Measurements from ENCODE around the gene TBC1D2.
"Not testable (repeated sequence)": the region's sequence is repeated elsewhere in the genome, so short reads cannot be mapped to it uniquely, and the experiment has no call there.

Gene TBC1D2

DNA sequence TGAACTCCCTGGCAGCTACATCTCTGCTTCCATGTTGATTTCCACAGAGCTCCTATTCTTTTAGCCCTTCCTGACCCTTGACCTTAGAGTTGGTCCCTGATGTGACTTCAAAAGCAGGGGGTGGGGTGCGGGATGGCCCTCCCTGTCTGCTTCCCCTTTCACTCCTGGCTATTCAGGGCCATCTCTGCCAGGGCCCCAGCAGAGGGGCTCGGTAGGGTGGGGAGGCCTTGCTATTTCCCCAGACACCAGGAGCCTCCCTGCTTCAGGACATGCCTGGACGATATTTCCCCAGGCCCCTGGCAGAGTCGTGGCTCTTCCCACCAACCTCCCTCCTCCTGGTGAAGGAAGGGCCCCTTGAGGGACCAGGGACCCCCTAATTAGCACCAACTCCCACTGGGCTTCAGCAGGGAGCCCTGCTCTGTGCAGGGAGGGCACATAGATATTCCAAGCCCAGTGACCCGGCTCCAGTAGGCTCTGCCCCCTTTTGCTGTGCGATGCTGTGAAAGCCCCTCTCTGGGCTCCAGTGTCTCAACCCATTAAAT, 80.3 kb downstream of the TBC1D2 start:
- H3K4me3 ChIP-seq (ENCODE audit: low read length) = no peak overlapping the region
- no peaks in the 10 kb centered on the region for H3K36me3 ChIP-seq (ENCODE audit: control insufficient read depth, insufficient read depth, low read length, severe bottlenecking)
- H3K4me1 ChIP-seq (ENCODE audit: control insufficient read depth, insufficient read depth, low read length) = no peaks in the 10 kb centered on the region
- no peak overlapping the region for H3K9ac ChIP-seq (ENCODE audit: low read length)
- DNase-seq (ENCODE audit: low read depth) = no peak
- H3K9me3 ChIP-seq (ENCODE audit: control insufficient read depth, low read length) = no peaks in the 10 kb centered on the region
- H3K27me3 ChIP-seq (replicated peaks; ENCODE audit: control insufficient read depth, insufficient read depth, low read length) = peaks cover 25% of the 10 kb centered on the region

DNA sequence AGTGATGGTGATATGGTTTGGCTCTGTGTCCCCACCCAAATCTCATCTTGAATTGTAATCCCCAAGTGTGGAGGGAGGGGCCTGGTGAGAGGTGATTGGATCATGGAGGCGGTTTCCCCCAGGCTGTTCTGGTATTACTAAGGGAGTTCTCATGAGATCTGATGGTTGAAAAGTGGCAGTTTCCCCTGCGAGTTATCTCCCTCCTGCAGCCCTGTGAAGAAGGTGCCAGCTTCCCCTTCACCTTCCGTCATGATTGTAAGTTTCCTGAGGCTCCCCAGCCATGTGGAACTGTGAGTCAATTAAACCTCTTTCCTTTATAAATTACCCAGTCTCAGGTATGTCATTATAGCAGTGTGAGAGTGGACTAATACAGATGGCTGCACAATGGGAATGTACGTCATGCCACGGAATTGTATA, 80.9 kb downstream of the TBC1D2 start:
- H3K4me1 ChIP-seq (ENCODE audit: control insufficient read depth, insufficient read depth, low read length); H3K36me3 ChIP-seq (ENCODE audit: control insufficient read depth, insufficient read depth, low read length, severe bottlenecking); H3K9ac ChIP-seq (ENCODE audit: low read length); DNase-seq (ENCODE audit: low read depth); H3K9me3 ChIP-seq (ENCODE audit: control insufficient read depth, low read length); H3K4me3 ChIP-seq (ENCODE audit: low read length): not testable (repeated sequence)
- H3K27me3 ChIP-seq (replicated peaks; ENCODE audit: control insufficient read depth, insufficient read depth, low read length) = peaks cover 22% of the 10 kb centered on the region

DNA sequence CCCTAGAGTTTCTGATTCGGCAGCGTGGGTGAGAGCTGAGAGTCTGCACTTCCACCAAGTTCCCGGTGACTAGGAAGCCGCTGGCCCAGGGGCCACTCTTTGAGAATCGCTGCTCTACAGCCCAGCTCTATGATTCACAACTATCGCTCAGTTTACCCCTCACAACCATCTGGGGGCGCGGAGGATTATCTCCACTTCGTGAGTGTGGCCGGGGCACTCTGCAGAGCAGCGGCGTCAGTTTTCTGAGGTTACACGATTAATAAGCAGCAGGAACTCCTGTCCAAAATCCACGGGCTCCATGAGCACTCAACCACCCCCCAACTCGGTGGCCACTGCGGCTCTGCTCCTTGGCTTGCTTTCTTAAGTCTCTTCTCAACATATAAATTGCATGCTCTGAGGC, 82.3 kb downstream of the TBC1D2 start:
- H3K9ac ChIP-seq (ENCODE audit: low read length) = no peak overlapping the region
- H3K9me3 ChIP-seq (ENCODE audit: control insufficient read depth, low read length) = no peaks in the 10 kb centered on the region
- H3K4me3 ChIP-seq (ENCODE audit: low read length) = no peak overlapping the region
- H3K4me1 ChIP-seq (ENCODE audit: control insufficient read depth, insufficient read depth, low read length) = no peaks in the 10 kb centered on the region
- no peak for DNase-seq (ENCODE audit: low read depth)
- H3K27me3 ChIP-seq (replicated peaks; ENCODE audit: control insufficient read depth, insufficient read depth, low read length) = peaks cover 22% of the 10 kb centered on the region
- H3K36me3 ChIP-seq (ENCODE audit: control insufficient read depth, insufficient read depth, low read length, severe bottlenecking) = no peaks in the 10 kb centered on the region

DNA sequence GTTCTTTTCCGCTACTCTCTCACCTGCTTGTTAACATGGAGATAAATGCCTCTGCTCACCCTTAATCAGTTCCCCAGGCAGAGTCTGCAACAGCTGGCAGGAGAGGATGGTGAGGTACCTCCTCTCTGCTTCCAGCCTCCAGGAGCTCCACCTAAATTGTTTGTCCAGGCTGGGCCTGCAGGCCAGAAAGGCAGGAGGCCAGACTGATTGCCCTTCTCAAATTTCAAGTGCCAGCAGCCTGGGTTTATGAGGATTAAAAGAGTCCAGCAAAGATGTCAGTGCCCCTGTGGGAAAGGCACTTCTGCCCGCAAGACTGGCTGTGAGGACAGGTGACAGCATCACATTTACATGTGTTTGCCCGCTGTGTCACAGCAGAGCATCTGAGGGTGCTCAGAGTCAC, 82.8 kb downstream of the TBC1D2 start:
- Histone ChIP-seq H3K36me3 (ENCODE audit: control insufficient read depth, insufficient read depth, low read length, severe bottlenecking) (no peaks in the 10 kb centered on the region), H3K9me3 (ENCODE audit: control insufficient read depth, low read length) (no peaks in the 10 kb centered on the region), H3K4me1 (ENCODE audit: control insufficient read depth, insufficient read depth, low read length) (no peaks in the 10 kb centered on the region), H3K27me3 (replicated peaks; ENCODE audit: control insufficient read depth, insufficient read depth, low read length) (peaks cover 22% of the 10 kb centered on the region), H3K4me3 (ENCODE audit: low read length) (no peak overlapping the region), H3K9ac (ENCODE audit: low read length) (no peak overlapping the region)
- peak; percentile 28 for DNase-seq (ENCODE audit: low read depth)

DNA sequence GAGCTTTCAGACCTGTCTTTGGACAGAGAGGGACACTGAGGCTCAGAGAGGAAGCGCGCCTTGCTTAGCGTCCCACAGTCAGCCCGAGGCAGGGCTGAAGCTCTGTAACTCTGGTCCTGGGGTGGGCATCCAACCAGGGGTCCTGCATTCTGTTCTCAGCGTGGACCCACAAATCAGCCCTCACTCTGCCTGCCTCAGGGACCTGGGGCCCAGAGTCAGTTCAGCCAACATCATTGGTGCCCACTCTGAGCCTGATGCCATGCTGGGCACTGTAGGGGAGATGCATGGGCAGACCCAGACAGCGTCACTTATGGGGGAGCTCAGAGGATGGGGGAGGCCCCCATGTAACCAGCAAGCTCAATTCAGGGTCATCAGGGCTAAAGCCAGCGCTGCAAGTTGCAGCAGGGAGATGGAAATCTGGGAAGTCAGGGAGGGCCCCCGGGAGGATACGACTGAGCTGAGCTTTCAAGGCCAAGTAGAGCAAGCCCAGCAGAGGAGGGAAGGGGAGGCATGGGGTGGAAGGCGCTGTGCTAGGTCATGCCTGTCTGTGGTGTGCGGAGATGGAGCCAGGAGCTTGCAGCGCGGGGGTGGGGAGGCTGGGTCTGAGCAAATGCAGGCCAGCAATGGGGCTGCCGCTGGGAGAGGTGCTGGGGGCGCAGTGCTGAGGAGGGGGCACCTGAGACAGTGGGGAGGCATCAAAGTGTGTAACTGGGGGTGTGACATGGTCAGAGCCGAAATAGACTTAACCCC, 84.1 kb downstream of the TBC1D2 start:
- peaks cover 20% of the 10 kb centered on the region for H3K27me3 ChIP-seq (replicated peaks; ENCODE audit: control insufficient read depth, insufficient read depth, low read length)
- no peak overlapping the region for H3K4me3 ChIP-seq (ENCODE audit: low read length)
- H3K36me3 ChIP-seq (ENCODE audit: control insufficient read depth, insufficient read depth, low read length, severe bottlenecking) = no peaks in the 10 kb centered on the region
- H3K4me1 ChIP-seq (ENCODE audit: control insufficient read depth, insufficient read depth, low read length) = no peaks in the 10 kb centered on the region
- H3K9me3 ChIP-seq (ENCODE audit: control insufficient read depth, low read length) = no peaks in the 10 kb centered on the region
- DNase-seq (ENCODE audit: low read depth) = no peak
- no peak overlapping the region for H3K9ac ChIP-seq (ENCODE audit: low read length)

DNA sequence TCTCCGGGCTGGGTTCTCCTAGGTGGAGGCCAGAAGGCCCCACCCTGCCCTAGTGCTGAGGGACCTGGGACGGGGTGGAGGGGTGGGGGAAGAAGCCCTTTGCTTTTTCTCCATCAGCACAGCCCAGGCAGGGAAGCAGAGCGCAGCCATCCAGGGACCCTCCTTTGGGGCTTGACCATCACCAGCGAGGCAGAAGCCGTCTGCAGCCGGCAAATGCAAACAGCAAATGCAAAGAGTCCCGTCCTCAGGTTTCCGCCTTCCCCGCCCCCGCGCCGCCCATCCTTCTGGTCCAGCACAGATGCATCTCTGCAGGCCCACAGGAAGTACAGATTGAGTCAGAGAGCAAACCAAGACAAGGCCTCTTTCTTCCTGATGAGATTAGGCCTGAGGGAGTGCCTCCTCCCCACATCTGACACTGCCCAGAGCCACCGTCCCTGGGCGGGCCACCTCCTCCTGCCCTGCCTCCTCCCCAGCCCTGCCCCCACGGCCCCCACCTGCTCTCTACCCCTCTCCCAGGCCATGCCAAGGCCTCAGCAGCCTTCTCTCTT, 86.4 kb downstream of the TBC1D2 start:
- no peak overlapping the region for H3K9ac ChIP-seq (ENCODE audit: low read length)
- H3K4me3 ChIP-seq (ENCODE audit: low read length) = no peak overlapping the region
- DNase-seq (ENCODE audit: low read depth) = peak; percentile 12
- H3K4me1 ChIP-seq (ENCODE audit: control insufficient read depth, insufficient read depth, low read length) = no peaks in the 10 kb centered on the region
- peaks cover 15% of the 10 kb centered on the region for H3K27me3 ChIP-seq (replicated peaks; ENCODE audit: control insufficient read depth, insufficient read depth, low read length)
- no peaks in the 10 kb centered on the region for H3K36me3 ChIP-seq (ENCODE audit: control insufficient read depth, insufficient read depth, low read length, severe bottlenecking)
- H3K9me3 ChIP-seq (ENCODE audit: control insufficient read depth, low read length) = no peaks in the 10 kb centered on the region

DNA sequence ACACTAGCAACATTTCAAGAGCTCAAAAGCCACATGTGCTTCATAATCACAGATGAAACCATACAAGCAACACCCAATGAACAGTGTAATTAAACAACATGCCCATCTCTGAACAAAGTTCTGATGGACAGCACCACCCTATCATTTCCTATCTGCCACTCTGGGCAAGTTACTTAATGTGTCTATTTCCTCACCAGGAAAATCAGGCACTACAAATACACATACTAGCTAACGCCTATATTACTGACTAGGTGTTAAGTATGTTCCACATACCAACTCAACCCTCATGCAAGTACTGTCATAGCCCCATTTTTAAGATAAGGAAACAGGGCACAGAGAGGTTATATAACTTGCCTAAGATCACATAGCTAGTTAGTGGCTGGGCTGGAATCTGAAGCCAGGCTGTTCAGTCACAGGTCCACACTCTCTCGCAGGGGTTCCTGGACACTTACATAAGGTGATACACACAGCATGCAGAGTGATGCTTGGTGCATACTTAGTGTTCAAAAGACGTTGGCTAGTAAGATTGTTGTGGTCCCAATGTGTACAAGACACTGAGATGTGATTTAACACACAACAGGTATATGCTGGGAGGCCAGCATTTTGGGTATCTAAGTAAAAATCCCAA, 87.2 kb downstream of the TBC1D2 start:
- no peaks in the 10 kb centered on the region for H3K9me3 ChIP-seq (ENCODE audit: control insufficient read depth, low read length)
- H3K9ac ChIP-seq (ENCODE audit: low read length) = no peak overlapping the region
- no peak for DNase-seq (ENCODE audit: low read depth)
- no peaks in the 10 kb centered on the region for H3K4me1 ChIP-seq (ENCODE audit: control insufficient read depth, insufficient read depth, low read length)
- H3K36me3 ChIP-seq (ENCODE audit: control insufficient read depth, insufficient read depth, low read length, severe bottlenecking) = no peaks in the 10 kb centered on the region
- no peak overlapping the region for H3K4me3 ChIP-seq (ENCODE audit: low read length)
- H3K27me3 ChIP-seq (replicated peaks; ENCODE audit: control insufficient read depth, insufficient read depth, low read length) = peaks cover 15% of the 10 kb centered on the region

DNA sequence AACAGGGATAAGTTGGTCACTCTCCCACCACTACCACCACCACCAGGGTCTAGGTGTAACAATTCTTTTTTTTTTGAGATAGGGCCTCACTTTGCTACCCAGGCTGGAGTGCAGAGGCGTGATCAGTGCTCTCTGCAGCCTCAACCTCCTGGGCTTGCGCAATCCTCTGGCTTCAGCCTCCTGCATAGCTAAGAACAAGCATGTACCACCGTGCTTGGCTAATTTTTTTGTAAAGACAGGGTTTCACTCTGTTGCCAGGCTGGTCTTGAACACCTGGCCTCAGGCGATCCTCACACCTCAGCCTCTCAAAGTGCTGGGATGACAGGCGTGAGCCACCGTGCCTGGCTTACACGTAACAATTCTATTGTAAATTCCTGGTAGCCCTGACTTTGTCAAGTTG, 90.5 kb downstream of the TBC1D2 start:
- Histone ChIP-seq H3K36me3 (ENCODE audit: control insufficient read depth, insufficient read depth, low read length, severe bottlenecking) (no peaks in the 10 kb centered on the region), H3K27me3 (replicated peaks; ENCODE audit: control insufficient read depth, insufficient read depth, low read length) (peaks cover 13% of the 10 kb centered on the region), H3K4me3 (ENCODE audit: low read length) (no peak overlapping the region), H3K9ac (ENCODE audit: low read length) (no peak overlapping the region), H3K9me3 (ENCODE audit: control insufficient read depth, low read length) (no peaks in the 10 kb centered on the region), H3K4me1 (ENCODE audit: control insufficient read depth, insufficient read depth, low read length) (no peaks in the 10 kb centered on the region)
- no peak for DNase-seq (ENCODE audit: low read depth)

DNA sequence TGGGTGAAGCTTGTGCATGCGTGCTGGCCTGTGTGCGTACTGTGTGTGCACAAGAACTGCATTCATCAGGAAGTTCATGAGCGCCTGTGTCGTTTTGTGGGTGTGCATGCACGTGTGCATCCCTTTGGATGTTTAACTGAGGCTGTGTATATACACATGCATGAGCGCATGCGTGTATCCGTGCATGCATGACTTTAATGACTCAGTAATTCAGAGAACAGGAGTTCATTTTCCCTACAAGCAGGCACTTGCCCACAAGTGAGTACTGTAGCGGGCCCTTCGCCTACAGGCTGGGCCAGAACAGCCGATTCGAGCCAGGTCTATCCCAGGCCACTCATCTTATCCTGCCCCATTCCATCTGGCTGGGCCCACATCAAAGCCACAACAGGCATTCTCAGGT, 92.8 kb downstream of the TBC1D2 start:
- H3K27me3 ChIP-seq (replicated peaks; ENCODE audit: control insufficient read depth, insufficient read depth, low read length) = peaks cover 13% of the 10 kb centered on the region
- no peaks in the 10 kb centered on the region for H3K9me3 ChIP-seq (ENCODE audit: control insufficient read depth, low read length)
- DNase-seq (ENCODE audit: low read depth) = no peak
- H3K9ac ChIP-seq (ENCODE audit: low read length) = no peak overlapping the region
- H3K4me1 ChIP-seq (ENCODE audit: control insufficient read depth, insufficient read depth, low read length) = no peaks in the 10 kb centered on the region
- H3K4me3 ChIP-seq (ENCODE audit: low read length) = no peak overlapping the region
- H3K36me3 ChIP-seq (ENCODE audit: control insufficient read depth, insufficient read depth, low read length, severe bottlenecking) = no peaks in the 10 kb centered on the region

DNA sequence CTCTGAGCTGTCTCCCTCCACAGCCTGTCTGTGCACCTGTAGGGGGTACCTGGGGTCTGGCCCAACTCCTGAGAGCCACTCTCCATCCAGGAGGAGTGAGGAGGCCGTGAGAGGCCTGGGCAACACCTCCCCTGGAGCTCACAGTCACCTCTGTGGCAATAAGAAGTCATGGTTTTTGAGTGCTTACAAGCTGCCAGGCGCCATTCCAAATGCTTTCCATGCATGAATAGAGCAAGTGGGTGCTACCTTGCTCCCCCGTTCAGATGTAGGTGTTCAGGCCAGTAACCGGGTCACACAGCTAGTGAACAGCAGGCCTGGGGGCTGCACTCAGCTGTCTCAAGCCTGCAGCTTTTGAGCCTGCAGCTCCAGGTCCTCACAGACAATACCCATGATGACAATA, 93.6 kb downstream of the TBC1D2 start:
- Histone ChIP-seq H3K9me3 (ENCODE audit: control insufficient read depth, low read length) (no peaks in the 10 kb centered on the region), H3K27me3 (replicated peaks; ENCODE audit: control insufficient read depth, insufficient read depth, low read length) (peaks cover 13% of the 10 kb centered on the region), H3K4me3 (ENCODE audit: low read length) (no peak overlapping the region), H3K9ac (ENCODE audit: low read length) (no peak overlapping the region), H3K4me1 (ENCODE audit: control insufficient read depth, insufficient read depth, low read length) (no peaks in the 10 kb centered on the region), H3K36me3 (ENCODE audit: control insufficient read depth, insufficient read depth, low read length, severe bottlenecking) (no peaks in the 10 kb centered on the region)
- no peak for DNase-seq (ENCODE audit: low read depth)

DNA sequence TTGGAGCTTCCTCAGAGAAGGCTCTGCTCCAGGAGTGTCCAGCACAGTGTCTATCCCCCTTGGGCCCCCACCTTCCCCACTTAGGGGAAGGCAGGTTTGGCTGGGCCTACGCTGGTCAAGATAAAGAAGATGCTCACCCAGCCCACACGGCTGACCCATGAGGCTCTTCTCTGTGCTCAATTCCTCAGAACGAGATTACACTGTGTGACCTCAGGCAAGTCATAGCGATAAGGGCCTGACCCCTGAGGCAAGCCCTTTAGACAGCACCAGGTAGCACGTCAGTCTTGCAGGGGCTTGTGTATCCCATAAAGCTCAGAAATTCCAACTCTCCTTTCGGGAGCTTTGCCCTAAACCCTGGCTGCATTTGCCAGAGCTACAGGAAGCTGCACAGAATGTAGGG, 95.7 kb downstream of the TBC1D2 start:
- no peak for DNase-seq (ENCODE audit: low read depth)
- Histone ChIP-seq H3K27me3 (replicated peaks; ENCODE audit: control insufficient read depth, insufficient read depth, low read length) (peaks cover 13% of the 10 kb centered on the region), H3K9me3 (ENCODE audit: control insufficient read depth, low read length) (no peaks in the 10 kb centered on the region), H3K4me1 (ENCODE audit: control insufficient read depth, insufficient read depth, low read length) (no peaks in the 10 kb centered on the region), H3K9ac (ENCODE audit: low read length) (no peak overlapping the region), H3K4me3 (ENCODE audit: low read length) (no peak overlapping the region), H3K36me3 (ENCODE audit: control insufficient read depth, insufficient read depth, low read length, severe bottlenecking) (no peaks in the 10 kb centered on the region)
